Esophagus squamous epithelium (tissue), 5 donors: ENCODE data around the gene CORIN. TPM values are rescaled to one million over a fixed set of nuclear protein-coding genes. Genes with fewer than 3 reads are reported as not detected.
A peak's percentile ranks its signal among the peaks of the same experiment; 100 is the strongest.
"Not testable (repeated sequence)": the region's sequence is repeated elsewhere in the genome, so short reads cannot be mapped to it uniquely, and the experiment has no call there.

Source experiments
- DNase-seq: peaks from one replicate; lab custom pipeline; 2025; lab: John Stamatoyannopoulos, UW
- H3K27ac ChIP-seq, 4 donors: fragments of 200-600 bp; sonication (generic); one replicate each; pipeline ENCODE4 v1.5.1; 2016 to 2019; ENCODE audit warnings: mild to moderate bottlenecking in 1 of 4
- H3K27me3 ChIP-seq, 4 donors: fragments of 200-600 bp; sonication (generic); 1 replicate in 3 of 4; 2 replicates in 1 of 4; pipeline versions ENCODE4 v1.5.1 to v1.6.0; 2017 to 2021; ENCODE audit warnings: antibody characterized with exemption in 1 of 4
- H3K36me3 ChIP-seq, 3 donors: fragments of 200-600 bp; sonication (generic); one replicate each; pipeline ENCODE4 v1.5.1; 2016 to 2019
- H3K4me1 ChIP-seq, 3 donors: fragments of 200-600 bp; sonication (generic); one replicate each; pipeline ENCODE4 v1.5.1; 2017 to 2019
- H3K4me3 ChIP-seq, 4 donors: fragments of 200-600 bp; sonication (generic); 1 replicate in 3 of 4; 2 replicates in 1 of 4; pipeline ENCODE4 v1.5.1; 2016 to 2019; ENCODE audit warnings: mild to moderate bottlenecking in 2 of 4, moderate library complexity in 1 of 4
- H3K9me3 ChIP-seq, 3 donors: fragments of 200-600 bp; sonication (generic); one replicate each; pipeline ENCODE4 v1.5.1; 2016 to 2019
- CTCF ChIP-seq, 6 experiments: fragments of 450-650 bp in 4 of 6; fragments of 200-600 bp in 2 of 6; sonication (generic) in 2 of 6; IDR thresholded peaks; one replicate each; pipeline ENCODE4 v1.5.1; 2016 to 2019; ENCODE audit warnings: antibody characterized with exemption in 6 of 6, mild to moderate bottlenecking in 4 of 6, moderate library complexity in 4 of 6
- POLR2A ChIP-seq, 4 donors: fragments of 450-650 bp; IDR thresholded peaks; one replicate each; pipeline ENCODE4 v1.6.1; 2017; ENCODE audit warnings: antibody characterized with exemption in 4 of 4, mild to moderate bottlenecking in 4 of 4, moderate library complexity in 3 of 4
- WGBS, 2 donors: methylation state at CpG; one replicate each; pipeline ENCODE4 v1.1.5; 2018; 5-methylcytosine and 5-hydroxymethylcytosine counted together
- intact Hi-C: fragments of 100-400 bp; cut with DNase I; formaldehyde crosslinking; loops from one replicate; pipeline ENCODE4 v1.15.0; 2022
- total RNA-seq, 4 donors: library from RNA; depleted of rRNA; stranded (reverse); fragments of >200 nt; gene quantifications; one replicate each; pipeline ENCODE4 v1.1.0, GENCODE V29; 2016
- donor health status: DM: yes; HTN: yes; CAD: no.

The CORIN gene
- total RNA-seq, 4 donors from 2014 or later = 0.08 to 4.8 (median 0.41) TPM

- 47 to 66% methylated on average over 3 of the region's 3 CpGs for WGBS, 2 donors
- H3K36me3 ChIP-seq = no peaks in the 10 kb centered on the region
- no peak overlapping the region for H3K27ac ChIP-seq
- peaks cover 0 to 9% (median 0%) of the 10 kb centered on the region in 4 donors for H3K27me3 ChIP-seq
- no peaks in the 10 kb centered on the region for H3K4me1 ChIP-seq
- TF ChIP-seq CTCF (IDR thresholded peaks at IDR 0.05) (no peak), POLR2A (IDR thresholded peaks at IDR 0.05) (no peak)
- H3K4me3 ChIP-seq = no peak overlapping the region
- H3K9me3 ChIP-seq = no peaks in the 10 kb centered on the region
- DNase-seq = no peak
- intact Hi-C loops = no loop called here
These were observed 126.2 kb downstream of the CORIN start for GRCh38 chr4:47711646-47712045.

GRCh38 chr4:47711183-47711582 lies 126.7 kb downstream of the CORIN start:
- 76 to 83% methylated on average over 1 to 4 of the region's 4 CpGs for WGBS, 2 donors
- TF ChIP-seq CTCF (IDR thresholded peaks at IDR 0.05) (no peak), POLR2A (IDR thresholded peaks at IDR 0.05) (no peak)

DNA sequence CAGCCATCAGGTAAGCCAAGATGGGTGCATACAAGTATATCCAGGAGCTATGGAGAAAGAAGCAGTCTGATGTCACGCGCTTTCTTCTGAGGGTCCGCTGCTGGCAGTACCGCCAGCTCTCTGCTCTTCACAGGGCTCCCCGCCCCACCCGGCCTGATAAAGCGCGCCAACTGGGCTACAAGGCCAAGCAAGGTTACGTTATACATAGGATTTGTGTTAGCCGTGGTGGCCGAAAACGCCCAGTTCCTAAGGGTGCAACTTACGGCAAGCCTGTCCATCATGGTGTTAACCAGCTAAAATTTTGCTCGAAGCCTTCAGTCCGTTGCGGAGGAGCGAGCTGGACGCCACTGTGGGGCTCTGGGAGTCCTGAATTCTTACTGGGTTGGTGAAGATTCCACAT lies 131.5 kb downstream of the CORIN start:
- H3K4me3 ChIP-seq, H3K9me3 ChIP-seq, H3K36me3 ChIP-seq, H3K27ac ChIP-seq, intact Hi-C loops, H3K27me3 ChIP-seq, H3K4me1 ChIP-seq, DNase-seq: not testable (repeated sequence)
- WGBS, 2 donors = 95 to 97% methylated on average over 6 to 18 of the region's 18 CpGs

More at GRCh38 chr4:47711183-47711582, 126.7 kb downstream of the CORIN start:
- H3K27ac ChIP-seq = no peak overlapping the region
- no peak overlapping the region for H3K4me3 ChIP-seq
- H3K27me3 ChIP-seq = peaks cover 0 to 9% (median 0%) of the 10 kb centered on the region in 4 donors
- intact Hi-C loops = no loop called here
- no peaks in the 10 kb centered on the region for H3K9me3 ChIP-seq
- no peaks in the 10 kb centered on the region for H3K4me1 ChIP-seq
- H3K36me3 ChIP-seq = no peaks in the 10 kb centered on the region
- no peak for DNase-seq

DNA sequence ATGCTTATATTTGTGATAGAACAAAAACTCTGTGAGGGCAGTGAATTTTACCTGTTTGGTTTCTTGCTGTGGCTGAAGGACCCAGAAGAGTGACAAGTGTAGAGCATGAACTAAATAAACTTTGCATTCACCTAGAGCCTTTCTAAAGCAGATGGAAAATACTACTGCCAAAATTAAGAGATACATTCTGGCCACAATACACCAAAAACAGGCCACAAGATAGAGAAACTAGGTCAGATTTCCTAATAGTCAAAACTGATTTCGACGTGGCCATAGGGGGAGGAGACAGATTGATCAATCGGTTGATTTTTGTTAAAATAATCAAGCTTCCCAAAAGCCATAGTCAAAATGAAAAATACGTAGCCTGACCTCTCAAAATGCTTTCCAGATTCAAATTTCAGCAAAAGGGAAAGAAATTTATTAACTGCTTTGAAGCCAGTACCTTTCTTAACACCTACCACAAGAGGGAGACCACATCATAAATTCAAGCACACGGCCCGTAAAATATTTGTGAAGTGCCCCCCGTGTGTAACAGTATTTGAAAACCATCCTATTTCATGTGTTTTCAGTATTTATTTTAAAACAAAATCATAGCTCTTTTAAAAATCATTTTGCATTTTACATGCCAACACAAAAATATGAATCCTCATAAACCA lies 132.4 kb downstream of the CORIN start:
- TF ChIP-seq POLR2A (IDR thresholded peaks at IDR 0.05) = no peak
- TF ChIP-seq CTCF (IDR thresholded peaks at IDR 0.05) = peak in 2 of 6 experiments; percentile 10 to 25
- H3K4me1 ChIP-seq = no peaks in the 10 kb centered on the region
- WGBS, 2 donors = 37 to 39% methylated on average over 7 of the region's 7 CpGs
- intact Hi-C loops = no loop called here
- no peak overlapping the region for H3K4me3 ChIP-seq
- no peaks in the 10 kb centered on the region for H3K9me3 ChIP-seq
- H3K27ac ChIP-seq = no peak overlapping the region
- no peaks in the 10 kb centered on the region for H3K27me3 ChIP-seq
- no peaks in the 10 kb centered on the region for H3K36me3 ChIP-seq
- no peak for DNase-seq

DNA sequence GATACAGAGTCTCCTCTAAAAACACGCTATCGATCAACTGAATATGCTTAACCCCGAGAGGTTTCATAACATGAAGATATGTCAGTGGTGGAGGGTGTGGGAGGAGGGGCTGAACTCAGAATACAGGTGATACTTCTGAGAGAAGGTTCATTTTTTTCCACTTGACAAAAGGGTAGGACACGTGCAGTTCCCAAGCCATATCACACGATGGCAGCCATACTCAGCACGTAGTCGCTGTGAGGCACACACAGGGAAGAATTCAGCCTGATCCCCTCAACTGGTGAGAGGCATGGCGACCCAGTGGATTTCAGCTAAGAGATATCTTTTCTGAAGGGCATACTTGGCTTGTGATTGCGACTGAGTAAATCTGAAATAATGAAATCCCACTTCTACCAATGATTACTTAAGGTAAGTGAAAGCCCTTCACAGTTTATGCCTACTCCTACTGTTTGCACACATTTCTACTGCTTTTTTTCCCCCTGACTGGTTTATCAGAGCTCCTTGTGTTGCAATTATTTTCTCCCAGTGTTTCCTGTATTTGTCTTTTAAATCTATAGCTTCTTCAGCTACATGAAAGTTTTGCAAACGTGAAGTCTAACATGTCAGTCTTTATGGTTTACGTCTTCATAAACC lies 133.1 kb downstream of the CORIN start:
- Histone ChIP-seq H3K27me3 (no peaks in the 10 kb centered on the region), H3K27ac (no peak overlapping the region), H3K4me3 (no peak overlapping the region), H3K9me3 (no peaks in the 10 kb centered on the region), H3K36me3 (no peaks in the 10 kb centered on the region), H3K4me1 (no peaks in the 10 kb centered on the region)
- no peak for DNase-seq
- 37 to 42% methylated on average over 11 of the region's 11 CpGs for WGBS, 2 donors
- TF ChIP-seq CTCF (IDR thresholded peaks at IDR 0.05) (peak in 2 of 6 experiments; percentile 10 to 25), POLR2A (IDR thresholded peaks at IDR 0.05) (no peak)
- intact Hi-C loops = no loop called here
